B cell (primary cell): Measurements from ENCODE around the gene YIPF2.

Source experiments
- CTCF ChIP-seq: fragments of 200-600 bp; IDR thresholded peaks from one replicate; pipeline ENCODE4 v1.8.0; 2022; ENCODE audit warnings: antibody characterized with exemption, mild to moderate bottlenecking
- EZH2 ChIP-seq: IDR thresholded peaks from 2 replicates; pipeline ENCODE4 v1.6.1; 2012; ENCODE audit warnings: borderline replicate concordance, low read depth, mild to moderate bottlenecking, moderate library complexity, low read length; ENCODE audit not compliant: insufficient read depth, poor library complexity, severe bottlenecking

GRCh38 chr19:10971107-10971726 is 42.8 kb upstream of the YIPF2 start:
- TF ChIP-seq CTCF: no peak
- no peak for TF ChIP-seq EZH2
